NCI-H2227 (cell line): ENCODE measurements around the gene EPS8L1.

Experiments used
- DNase-seq: peaks from one replicate; lab custom pipeline; 2025; ENCODE audit not compliant: unreplicated experiment; lab: John Stamatoyannopoulos, UW

The EPS8L1 gene

DNA sequence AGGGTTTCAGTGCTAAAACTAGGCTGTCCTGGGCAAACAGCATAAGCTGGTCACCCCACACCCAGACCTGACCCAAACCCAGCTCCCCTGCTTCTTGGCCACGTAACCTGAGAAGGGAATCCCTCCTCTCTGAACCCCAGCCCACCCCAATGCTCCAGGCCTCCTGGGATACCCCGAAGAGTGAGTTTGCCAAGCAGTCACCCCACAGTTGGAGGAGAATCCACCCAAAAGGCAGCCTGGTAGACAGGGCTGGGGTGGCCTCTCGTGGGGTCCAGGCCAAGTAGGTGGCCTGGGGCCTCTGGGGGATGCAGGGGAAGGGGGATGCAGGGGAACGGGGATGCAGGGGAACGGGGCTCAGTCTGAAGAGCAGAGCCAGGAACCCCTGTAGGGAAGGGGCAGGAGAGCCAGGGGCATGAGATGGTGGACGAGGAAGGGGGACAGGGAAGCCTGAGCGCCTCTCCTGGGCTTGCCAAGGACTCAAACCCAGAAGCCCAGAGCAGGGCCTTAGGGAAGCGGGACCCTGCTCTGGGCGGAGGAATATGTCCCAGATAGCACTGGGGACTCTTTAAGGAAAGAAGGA is 39.0 kb downstream of the EPS8L1 start:
- DNase-seq: no peak

DNA sequence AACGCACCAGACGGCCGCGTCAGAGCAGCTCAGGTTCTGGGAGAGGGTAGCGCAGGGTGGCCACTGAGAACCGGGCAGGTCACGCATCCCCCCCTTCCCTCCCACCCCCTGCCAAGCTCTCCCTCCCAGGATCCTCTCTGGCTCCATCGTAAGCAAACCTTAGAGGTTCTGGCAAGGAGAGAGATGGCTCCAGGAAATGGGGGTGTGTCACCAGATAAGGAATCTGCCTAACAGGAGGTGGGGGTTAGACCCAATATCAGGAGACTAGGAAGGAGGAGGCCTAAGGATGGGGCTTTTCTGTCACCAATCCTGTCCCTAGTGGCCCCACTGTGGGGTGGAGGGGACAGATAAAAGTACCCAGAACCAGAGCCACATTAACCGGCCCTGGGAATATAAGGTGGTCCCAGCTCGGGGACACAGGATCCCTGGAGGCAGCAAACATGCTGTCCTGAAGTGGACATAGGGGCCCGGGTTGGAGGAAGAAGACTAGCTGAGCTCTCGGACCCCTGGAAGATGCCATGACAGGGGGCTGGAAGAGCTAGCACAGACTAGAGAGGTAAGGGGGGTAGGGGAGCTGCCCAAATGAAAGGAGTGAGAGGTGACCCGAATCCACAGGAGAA is 39.9 kb downstream of the EPS8L1 start:
- DNase-seq: no peak

DNA sequence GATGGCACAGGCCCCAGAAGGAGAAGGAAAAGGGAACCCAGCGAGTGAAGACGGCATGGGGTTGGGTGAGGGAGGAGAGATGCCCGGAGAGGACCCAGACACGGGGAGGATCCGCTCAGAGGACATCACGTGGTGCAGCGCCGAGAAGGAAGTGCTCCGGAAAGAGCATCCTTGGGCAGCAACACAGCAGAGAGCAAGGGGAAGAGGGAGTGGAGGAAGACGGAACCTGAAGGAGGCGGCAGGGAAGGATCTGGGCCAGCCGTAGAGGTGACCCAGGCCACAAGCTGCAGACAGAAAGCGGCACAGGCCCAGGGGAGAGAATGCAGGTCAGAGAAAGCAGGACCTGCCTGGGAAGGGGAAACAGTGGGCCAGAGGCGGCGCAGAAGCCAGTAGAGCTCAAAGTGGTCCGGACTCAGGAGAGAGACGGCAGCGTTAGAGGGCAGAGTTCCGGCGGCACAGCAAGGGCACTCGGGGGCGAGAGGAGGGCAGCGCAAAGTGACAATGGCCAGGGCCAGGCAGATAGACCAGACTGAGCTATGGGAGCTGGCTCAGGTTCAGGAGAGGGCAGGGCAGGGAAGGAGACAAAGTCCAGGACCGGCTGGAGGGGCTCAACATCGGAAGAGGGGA is 40.7 kb downstream of the EPS8L1 start:
- peak; percentile 89 for DNase-seq

DNA sequence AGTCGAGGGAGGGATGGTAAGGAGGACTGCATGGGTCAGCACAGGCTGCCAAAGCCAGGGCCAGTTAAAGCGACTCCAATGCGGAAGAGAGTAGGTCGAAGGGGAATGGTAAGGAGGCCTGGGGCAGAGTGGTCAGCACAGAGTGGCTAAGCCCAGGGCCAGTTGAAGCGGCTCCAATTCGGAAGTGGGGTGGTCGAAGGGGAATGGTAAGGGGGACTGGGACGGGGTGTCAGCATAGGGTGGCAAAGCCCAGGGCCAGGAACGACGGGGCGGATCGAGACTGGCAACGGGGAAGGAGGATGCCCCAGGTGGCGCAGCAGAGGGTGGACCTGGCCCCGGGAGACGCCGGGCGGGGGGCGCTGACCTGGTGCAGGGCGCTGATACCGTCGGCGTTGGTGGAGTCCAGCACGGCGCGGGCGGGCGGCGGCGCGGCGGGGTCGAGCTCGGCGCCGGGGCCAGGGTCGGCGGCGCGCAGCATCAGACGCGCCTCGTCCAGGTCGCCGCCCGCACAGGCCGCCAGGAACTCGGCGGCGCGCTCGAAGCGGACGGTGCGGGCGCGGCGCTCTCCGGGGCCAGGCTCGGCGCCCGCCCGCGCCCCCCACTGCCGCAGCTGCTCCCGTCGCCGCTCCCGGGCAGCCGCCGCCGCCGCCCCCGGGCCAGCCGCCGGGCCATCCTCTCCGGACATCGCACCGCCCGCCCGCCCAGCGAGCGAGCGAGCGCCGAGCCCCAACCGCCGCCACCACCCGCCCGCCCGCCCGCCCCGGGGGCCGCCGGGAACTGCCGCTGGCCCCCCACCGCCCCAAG is 41.4 kb downstream of the EPS8L1 start, which contains the start of gene PPP1R12C:
PPP1R12C (minus strand) TSS at position 779 of the 804 bp plus-strand sequence; CDS start at position 685, 94 bp downstream.
- DNase-seq: peak; percentile 84

DNA sequence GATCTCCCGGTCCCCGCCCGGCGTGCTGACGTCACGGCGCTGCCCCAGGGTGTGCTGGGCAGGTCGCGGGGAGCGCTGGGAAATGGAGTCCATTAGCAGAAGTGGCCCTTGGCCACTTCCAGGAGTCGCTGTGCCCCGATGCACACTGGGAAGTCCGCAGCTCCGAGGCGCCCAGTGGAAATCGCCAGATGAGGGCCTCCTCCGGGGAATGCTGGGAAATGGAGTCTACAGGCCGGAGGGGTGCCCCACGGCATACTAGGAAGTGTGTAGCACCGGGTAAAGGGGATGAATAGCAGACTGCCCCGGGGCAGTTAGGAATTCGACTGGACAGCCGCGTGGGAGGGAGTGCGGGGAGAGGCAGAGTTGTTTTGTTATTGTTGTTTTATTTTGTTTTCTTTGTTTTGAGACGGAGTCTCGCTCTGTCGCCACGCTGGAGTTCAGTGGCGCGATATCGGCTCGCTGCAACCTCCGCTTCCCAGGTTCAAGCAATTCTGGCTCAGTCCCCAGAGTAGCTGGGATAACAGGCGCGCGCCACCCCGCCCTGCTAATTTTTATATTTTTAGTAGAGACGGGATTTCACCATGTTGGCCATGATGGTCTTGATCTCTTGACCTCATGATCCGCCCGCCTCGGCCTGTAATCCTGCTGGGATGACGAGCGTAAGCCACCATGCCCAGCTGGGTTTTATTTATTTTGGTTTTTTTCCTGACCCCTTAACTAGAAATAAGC is 42.2 kb downstream of the EPS8L1 start:
- peak; percentile 100 for DNase-seq

DNA sequence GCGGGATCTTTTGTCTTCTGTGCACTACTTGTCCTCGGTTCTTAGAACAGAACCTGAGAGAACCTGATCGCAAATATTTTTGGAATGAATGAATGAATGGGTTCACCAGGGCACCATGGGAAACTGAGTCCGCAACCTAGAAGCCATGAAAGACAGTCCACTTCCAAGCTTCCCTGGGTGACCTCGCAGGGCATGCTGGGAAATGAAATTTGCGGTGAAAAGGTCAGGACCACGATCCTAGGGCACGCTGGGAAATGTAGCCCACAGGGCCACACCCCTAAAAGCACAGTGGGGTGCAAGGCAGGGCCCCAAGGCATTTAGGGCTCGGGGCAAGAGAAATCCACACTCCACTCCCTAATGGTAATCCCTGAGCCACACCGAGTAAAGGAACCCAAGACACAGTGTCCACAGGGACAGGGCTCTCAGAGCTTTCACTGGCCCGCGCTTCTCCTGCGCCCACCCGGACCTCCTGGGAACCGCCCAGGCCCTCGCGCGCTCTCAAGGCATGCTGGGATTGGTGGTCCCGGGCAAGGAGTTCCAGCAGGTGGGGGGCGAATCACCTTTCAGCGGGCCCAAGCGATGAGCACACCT is 42.8 kb downstream of the EPS8L1 start:
- DNase-seq: peak; percentile 79

DNA sequence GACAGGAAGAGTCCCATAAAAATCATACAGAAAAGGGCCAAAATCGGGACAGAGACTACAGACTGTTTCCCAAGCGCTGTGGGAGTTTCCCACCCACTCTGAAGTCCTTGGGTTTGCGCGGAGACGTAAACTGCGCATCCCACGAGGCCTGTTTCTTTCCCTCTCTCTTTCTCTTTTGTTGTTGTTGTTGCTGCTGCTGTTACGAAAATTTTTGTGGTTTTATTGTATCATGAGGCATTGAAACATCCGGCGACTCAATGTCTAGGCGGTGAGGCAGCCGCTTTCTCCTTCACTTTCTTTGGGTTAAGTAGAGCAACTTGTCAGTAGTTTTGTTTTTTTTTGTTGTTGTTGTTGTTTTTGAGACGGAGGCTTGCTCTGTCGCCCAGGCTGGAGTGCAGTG is 43.4 kb downstream of the EPS8L1 start:
- DNase-seq: no peak

DNA sequence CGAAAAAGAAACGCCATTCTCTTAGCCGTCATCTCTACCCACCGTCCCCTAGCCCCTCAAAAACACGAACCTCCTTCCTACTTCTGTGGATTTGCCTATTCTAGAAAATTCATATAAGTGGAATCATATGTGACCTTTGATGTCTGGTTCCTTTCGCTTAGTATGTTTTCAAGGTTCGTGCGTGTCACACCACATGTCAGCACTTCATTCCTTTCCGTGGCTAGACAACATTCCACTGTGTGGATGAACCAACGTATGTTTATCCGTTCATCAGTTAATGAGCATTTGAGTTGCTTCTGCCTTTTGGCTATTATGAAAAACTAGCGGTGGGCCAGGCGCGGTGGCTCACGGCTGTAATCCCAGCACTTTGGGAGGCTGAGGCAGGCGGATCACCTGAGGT is 55.8 kb downstream of the EPS8L1 start:
- no peak for DNase-seq

DNA sequence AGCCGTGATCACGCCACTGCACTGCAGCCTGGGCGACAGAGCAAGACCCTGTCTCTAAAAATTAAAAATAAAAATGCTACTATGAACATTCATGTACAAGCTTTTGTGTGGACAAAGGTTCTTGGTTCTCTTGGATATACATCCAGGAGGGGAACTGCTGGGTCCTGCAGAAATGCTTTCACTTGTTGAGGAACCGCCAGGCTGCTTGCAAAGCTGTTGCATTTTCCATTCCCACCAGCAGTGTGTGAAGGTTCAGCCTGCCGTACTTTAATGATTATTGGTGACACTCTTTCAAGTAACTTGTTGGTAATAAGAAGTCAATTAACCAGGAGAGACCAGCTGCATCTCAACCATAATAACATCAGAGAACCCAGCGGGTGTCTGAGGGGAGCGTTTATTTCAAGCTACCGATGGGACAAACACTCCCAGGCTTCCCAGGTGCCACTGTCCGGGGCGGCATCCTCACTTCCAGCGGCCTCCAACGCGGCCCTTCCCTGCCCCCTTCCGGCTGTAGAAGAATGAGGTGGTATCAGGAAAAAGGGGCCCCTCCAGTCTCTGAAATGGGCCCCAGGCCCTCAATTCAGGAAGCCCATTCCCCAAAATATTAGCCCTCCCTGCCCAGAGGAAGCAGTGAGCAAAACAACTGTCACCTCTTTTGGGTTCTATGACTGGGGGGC is 56.9 kb downstream of the EPS8L1 start:
- no peak for DNase-seq

DNA sequence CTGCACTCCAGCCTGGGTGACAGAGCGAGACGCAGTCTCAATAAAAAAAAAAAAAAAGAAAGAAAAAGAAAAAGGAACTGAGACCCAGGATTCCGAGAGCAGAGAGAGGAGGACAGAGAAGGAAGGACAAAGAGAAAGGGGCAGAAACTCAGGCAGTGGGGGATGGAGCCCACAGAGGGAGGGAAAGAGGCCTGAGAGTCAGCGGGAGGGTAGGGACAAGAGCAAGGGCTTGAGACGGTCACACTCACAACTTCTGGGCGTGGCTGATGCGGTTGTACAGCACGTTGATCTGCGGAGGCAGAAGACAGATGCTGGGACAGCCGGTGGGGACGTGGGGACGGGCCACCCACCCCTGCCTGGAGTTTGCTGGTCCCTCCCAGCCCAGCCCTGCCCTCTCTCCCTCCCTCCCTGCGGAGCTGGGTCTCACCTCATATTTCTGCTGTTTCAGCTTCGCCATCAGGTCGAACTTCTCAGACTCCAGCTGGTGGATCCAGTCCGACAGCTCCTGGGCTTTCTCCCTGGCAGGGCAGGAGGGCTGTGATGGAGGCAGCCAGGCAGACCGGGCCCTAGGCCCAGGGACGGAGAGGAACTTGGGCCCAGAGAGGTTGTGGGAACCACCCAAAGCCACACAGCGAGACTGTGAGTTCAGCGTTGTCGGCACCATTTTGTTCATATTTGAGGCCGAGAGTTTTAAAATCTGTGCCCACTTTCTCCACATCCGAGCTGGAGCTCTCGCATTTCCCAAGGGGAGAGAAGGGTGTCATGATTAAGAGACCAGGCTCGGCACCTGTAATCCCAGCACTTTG is 58.2 kb downstream of the EPS8L1 start:
- DNase-seq: no peak

DNA sequence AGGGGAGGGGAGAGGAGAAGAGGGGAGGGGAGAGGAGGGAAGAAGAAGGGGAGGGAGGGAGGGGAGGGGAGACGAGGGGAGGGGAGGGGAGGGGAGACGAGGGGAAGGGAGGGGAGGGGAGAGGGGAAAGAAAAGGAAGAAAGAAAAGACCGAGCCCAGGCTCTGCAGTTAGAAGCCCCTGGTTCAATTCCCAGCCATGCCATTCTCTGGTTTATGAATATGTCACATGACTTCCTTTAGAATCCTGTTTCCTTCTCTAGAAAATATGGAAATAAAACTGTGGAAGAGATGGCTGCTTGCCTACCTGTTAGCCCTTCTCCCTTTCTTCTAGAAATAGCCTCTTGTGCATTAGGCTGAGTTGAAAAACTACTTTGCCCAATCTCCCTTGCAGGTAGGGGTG is 59.1 kb downstream of the EPS8L1 start:
- no peak for DNase-seq

DNA sequence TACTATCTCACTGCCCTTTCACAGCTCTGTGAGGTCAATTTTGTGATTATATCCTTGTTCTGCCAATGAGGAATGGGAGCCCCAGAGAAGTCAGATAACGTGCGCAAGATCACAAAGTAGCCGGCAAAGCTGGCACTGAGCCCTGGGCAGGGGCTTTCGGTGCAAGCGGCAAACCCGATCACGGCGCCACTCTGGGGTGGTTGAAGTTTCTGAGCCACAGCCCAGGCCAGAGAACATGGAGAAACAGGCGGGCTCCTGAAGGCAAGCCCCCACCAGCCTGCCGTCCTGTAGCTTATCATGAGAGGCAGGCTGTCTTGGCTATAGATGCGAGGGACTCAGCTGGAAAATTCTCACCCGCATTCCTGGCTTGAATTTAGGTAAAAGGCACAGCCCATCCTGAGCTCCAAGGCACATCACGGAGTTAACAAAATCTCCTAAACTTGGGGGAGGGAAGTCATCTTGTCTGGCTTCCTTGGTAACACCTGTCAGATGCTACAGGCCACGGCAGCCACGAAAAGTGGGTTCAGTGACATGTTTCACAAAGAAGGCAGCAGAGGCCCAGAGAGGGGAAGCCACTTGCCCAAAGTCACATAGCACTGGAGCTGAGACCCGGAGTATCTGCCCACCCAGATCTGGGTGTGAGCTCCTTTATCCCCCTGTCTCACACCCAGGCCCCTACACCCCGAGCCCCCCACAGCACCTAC is 60.9 kb downstream of the EPS8L1 start:
- DNase-seq: no peak
